Uterus (tissue), 4 donors: ENCODE measurements around the gene ITGA2B. TPM values are rescaled to one million over a fixed set of nuclear protein-coding genes. Genes with fewer than 3 reads are reported as not detected.

Source experiments
- DNase-seq, 2 donors: peaks; one replicate each; pipeline ENCODE4 v3.0.0-alpha.2; 2019 to 2020
- H3K27ac ChIP-seq, 2 donors: fragments of 200-600 bp; sonication (generic); 1 replicate in 1 of 2; 2 replicates in 1 of 2; pipeline ENCODE4 v1.5.1; 2016 to 2018
- H3K27me3 ChIP-seq, 2 donors: fragments of 200-600 bp; sonication (generic); one replicate each; pipeline ENCODE4 v1.5.1; 2018 to 2019; ENCODE audit warnings: control low read depth in 1 of 2
- H3K36me3 ChIP-seq, 2 donors: fragments of 200-600 bp; sonication (generic); one replicate each; pipeline ENCODE4 v1.5.1; 2019; ENCODE audit warnings: control low read depth in 1 of 2
- H3K4me1 ChIP-seq, 2 donors: fragments of 200-600 bp; sonication (generic); one replicate each; pipeline ENCODE4 v1.5.1; 2018 to 2019; ENCODE audit warnings: control low read depth in 1 of 2
- H3K4me3 ChIP-seq, 2 donors: fragments of 200-600 bp; sonication (generic); 1 replicate in 1 of 2; 2 replicates in 1 of 2; pipeline ENCODE4 v1.5.1; 2018 to 2019; ENCODE audit warnings: mild to moderate bottlenecking in 1 of 2
- H3K9me3 ChIP-seq, 2 donors: fragments of 200-600 bp; sonication (generic); one replicate each; pipeline ENCODE4 v1.5.1; 2019; ENCODE audit warnings: control low read depth in 1 of 2
- POLR2A ChIP-seq, 2 donors: fragments of 450-650 bp; IDR thresholded peaks; one replicate each; pipeline ENCODE4 v1.6.1; 2016; ENCODE audit warnings: antibody characterized with exemption in 2 of 2, mild to moderate bottlenecking in 1 of 2, moderate library complexity in 1 of 2
- intact Hi-C: fragments of 100-400 bp; cut with DNase I; formaldehyde crosslinking; loops from one replicate; pipeline ENCODE4 v1.15.1; 2023; ENCODE audit warnings: low total_unique reads
- total RNA-seq, 4 donors: library from RNA; depleted of rRNA in 3 of 4; stranded (reverse); fragments of >200 nt in 3 of 4; gene quantifications; one replicate each; pipeline versions ENCODE4 v1.1.0 to v1.2.4, GENCODE V29; 2014 to 2023
- TF ChIP-seq, protein P1 (sequence below), 4 experiments: fragments of 200-600 bp in 2 of 4; fragments of 450-650 bp in 2 of 4; sonication (generic) in 2 of 4; IDR thresholded peaks; one replicate each; pipeline ENCODE4 v1.5.1; 2016 to 2019; ENCODE audit warnings: antibody characterized with exemption in 4 of 4, mild to moderate bottlenecking in 2 of 4, moderate library complexity in 1 of 4
- donor health status: DM: yes; HTN: yes; CAD: no.

ITGA2B gene
- total RNA-seq, 4 donors from 2014 or later: 7.4 to 7.7 TPM; not detected in 2

DNA sequence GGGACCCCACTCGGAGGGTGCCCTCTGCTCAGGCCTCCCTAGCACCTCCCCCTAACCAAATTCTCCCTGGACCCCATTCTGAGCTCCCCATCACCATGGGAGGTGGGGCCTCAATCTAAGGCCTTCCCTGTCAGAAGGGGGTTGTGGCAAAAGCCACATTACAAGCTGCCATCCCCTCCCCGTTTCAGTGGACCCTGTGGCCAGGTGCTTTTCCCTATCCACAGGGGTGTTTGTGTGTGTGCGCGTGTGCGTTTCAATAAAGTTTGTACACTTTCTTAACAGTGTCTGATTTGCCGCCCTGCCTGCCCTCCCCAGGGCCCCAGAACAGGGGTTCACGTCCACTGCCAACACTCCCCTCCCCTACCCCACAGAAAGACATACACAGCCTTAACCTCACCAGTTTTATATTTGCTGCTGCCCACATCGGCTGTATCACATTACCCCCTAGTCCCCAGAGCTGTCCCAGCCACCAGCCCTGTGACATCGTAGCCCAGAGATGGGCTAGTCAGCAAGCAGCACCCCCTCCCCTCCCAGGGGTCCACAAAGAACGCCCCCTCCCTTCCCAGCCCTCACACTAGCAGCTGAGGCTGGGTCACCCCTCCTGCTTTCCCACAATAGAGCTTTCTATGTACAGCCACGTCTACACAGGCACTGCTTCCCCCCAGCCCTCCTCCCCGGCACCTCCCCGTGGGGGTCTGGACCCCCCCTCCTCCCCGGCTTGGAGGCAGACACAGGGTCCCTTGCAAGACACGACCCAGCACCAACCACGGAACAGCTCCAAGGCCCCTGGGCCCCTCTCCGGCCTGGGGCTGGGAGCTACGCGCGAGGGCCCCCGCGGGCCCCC is 36.4 kb downstream of the ITGA2B start:
- peak overlapping the region in 1 of 2 donors; percentile 45 for H3K4me3 ChIP-seq
- intact Hi-C loops: no loop called here
- peak overlapping the region; percentile 60 to 77 for H3K27ac ChIP-seq
- H3K27me3 ChIP-seq: no peaks in the 10 kb centered on the region
- no peak for DNase-seq
- no peaks in the 10 kb centered on the region for H3K9me3 ChIP-seq
- no peaks in the 10 kb centered on the region for H3K4me1 ChIP-seq
- no peaks in the 10 kb centered on the region for H3K36me3 ChIP-seq
- TF ChIP-seq POLR2A (IDR thresholded peaks at IDR 0.05): no peak
- TF ChIP-seq, protein P1, sequence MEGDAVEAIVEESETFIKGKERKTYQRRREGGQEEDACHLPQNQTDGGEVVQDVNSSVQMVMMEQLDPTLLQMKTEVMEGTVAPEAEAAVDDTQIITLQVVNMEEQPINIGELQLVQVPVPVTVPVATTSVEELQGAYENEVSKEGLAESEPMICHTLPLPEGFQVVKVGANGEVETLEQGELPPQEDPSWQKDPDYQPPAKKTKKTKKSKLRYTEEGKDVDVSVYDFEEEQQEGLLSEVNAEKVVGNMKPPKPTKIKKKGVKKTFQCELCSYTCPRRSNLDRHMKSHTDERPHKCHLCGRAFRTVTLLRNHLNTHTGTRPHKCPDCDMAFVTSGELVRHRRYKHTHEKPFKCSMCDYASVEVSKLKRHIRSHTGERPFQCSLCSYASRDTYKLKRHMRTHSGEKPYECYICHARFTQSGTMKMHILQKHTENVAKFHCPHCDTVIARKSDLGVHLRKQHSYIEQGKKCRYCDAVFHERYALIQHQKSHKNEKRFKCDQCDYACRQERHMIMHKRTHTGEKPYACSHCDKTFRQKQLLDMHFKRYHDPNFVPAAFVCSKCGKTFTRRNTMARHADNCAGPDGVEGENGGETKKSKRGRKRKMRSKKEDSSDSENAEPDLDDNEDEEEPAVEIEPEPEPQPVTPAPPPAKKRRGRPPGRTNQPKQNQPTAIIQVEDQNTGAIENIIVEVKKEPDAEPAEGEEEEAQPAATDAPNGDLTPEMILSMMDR (IDR thresholded peaks at IDR 0.05): no peak

DNA sequence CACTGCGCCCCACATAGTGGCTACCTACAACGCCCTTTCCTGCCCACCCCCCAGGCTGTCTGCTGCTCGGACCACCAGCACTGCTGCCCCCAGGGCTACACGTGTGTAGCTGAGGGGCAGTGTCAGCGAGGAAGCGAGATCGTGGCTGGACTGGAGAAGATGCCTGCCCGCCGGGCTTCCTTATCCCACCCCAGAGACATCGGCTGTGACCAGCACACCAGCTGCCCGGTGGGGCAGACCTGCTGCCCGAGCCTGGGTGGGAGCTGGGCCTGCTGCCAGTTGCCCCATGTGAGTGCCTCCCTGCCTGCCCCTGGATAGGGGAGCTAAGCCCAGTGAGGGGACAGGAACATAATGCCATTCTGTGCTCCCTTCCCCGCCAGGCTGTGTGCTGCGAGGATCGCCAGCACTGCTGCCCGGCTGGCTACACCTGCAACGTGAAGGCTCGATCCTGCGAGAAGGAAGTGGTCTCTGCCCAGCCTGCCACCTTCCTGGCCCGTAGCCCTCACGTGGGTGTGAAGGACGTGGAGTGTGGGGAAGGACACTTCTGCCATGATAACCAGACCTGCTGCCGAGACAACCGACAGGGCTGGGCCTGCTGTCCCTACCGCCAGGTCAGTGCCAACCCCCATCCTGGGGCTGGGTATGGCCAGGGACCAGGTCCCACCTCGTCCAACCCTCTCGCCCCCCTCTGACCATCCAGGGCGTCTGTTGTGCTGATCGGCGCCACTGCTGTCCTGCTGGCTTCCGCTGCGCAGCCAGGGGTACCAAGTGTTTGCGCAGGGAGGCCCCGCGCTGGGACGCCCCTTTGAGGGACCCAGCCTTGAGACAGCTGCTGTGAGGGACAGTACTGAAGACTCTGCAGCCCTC is 37.3 kb downstream of the ITGA2B start:
- intact Hi-C loops: no loop called here
- Histone ChIP-seq H3K9me3 (no peaks in the 10 kb centered on the region), H3K4me3 (no peak overlapping the region), H3K36me3 (no peaks in the 10 kb centered on the region), H3K27me3 (no peaks in the 10 kb centered on the region), H3K4me1 (no peaks in the 10 kb centered on the region), H3K27ac (no peak overlapping the region)
- DNase-seq: peak in 1 of 2 donors; percentile 20
- TF ChIP-seq, protein P1 (IDR thresholded peaks at IDR 0.05): no peak
- no peak for TF ChIP-seq POLR2A (IDR thresholded peaks at IDR 0.05)

DNA sequence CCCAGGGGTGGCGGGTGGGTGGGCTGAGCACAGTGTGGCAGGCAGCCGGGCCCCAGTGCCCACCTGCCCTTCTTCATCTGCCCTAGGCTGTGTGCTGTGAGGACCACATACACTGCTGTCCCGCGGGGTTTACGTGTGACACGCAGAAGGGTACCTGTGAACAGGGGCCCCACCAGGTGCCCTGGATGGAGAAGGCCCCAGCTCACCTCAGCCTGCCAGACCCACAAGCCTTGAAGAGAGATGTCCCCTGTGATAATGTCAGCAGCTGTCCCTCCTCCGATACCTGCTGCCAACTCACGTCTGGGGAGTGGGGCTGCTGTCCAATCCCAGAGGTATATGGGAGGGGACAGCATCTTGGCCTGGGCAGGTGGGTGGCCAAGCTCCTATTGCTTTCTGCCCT is 38.0 kb downstream of the ITGA2B start:
- H3K27ac ChIP-seq: no peak overlapping the region
- intact Hi-C loops: no loop called here
- H3K36me3 ChIP-seq: no peaks in the 10 kb centered on the region
- H3K9me3 ChIP-seq: no peaks in the 10 kb centered on the region
- H3K4me3 ChIP-seq: no peak overlapping the region
- no peak for DNase-seq
- TF ChIP-seq, protein P1 (IDR thresholded peaks at IDR 0.05): no peak
- no peak for TF ChIP-seq POLR2A (IDR thresholded peaks at IDR 0.05)
- no peaks in the 10 kb centered on the region for H3K27me3 ChIP-seq
- H3K4me1 ChIP-seq: no peaks in the 10 kb centered on the region

DNA sequence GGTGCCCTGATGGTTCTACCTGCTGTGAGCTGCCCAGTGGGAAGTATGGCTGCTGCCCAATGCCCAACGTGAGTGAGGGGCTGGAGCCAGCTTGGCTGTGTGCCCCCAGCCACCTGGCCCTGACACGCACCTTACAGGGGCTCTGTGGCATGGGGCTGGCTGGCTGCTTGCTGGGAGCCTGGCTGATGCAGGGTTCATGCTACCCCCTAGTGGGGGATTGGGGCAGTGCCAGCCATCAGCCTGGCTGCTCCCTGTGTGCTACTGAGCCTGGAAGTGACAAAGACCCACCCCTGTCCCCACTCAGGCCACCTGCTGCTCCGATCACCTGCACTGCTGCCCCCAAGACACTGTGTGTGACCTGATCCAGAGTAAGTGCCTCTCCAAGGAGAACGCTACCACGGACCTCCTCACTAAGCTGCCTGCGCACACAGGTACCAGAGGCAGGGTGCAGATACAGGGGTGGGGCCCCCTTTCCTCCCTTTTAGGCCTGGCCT is 38.7 kb downstream of the ITGA2B start:
- no peaks in the 10 kb centered on the region for H3K27me3 ChIP-seq
- H3K4me3 ChIP-seq: no peak overlapping the region
- intact Hi-C loops: no loop called here
- peak in 1 of 2 donors; percentile 47 for DNase-seq
- no peaks in the 10 kb centered on the region for H3K36me3 ChIP-seq
- H3K27ac ChIP-seq: no peak overlapping the region
- H3K4me1 ChIP-seq: no peaks in the 10 kb centered on the region
- TF ChIP-seq, protein P1 (IDR thresholded peaks at IDR 0.05): peak; percentile 32 to 64 (median 55)
- TF ChIP-seq POLR2A (IDR thresholded peaks at IDR 0.05): no peak
- no peaks in the 10 kb centered on the region for H3K9me3 ChIP-seq
